Peyer's patch (tissue), 4 donors: ENCODE results near the gene NKAIN2. TPM values are rescaled to one million over a fixed set of nuclear protein-coding genes. Genes with fewer than 3 reads are reported as not detected.

ENCODE experiments used
- DNase-seq, 3 donors: peaks; one replicate each; pipeline ENCODE4 v3.0.0-alpha.2; 2017 to 2019
- H3K27ac ChIP-seq, 4 donors: fragments of 200-600 bp; sonication (generic); one replicate each; pipeline ENCODE4 v1.5.1; 2016 to 2019
- H3K27me3 ChIP-seq, 2 donors: fragments of 200-600 bp; sonication (generic); one replicate each; pipeline ENCODE4 v1.5.1; 2019
- H3K36me3 ChIP-seq, 3 donors: fragments of 200-600 bp; sonication (generic); one replicate each; pipeline ENCODE4 v1.5.1; 2016 to 2019
- H3K4me1 ChIP-seq, 4 donors: fragments of 200-600 bp; sonication (generic); one replicate each; pipeline ENCODE4 v1.5.1; 2016 to 2019
- H3K4me3 ChIP-seq, 4 donors: fragments of 200-600 bp; sonication (generic); 1 replicate in 3 of 4; 2 replicates in 1 of 4; pipeline ENCODE4 v1.5.1; 2016 to 2019; ENCODE audit warnings: mild to moderate bottlenecking in 1 of 4
- H3K9me3 ChIP-seq, 4 donors: fragments of 200-600 bp; sonication (generic); one replicate each; pipeline ENCODE4 v1.5.1; 2016 to 2019; ENCODE audit warnings: mild to moderate bottlenecking in 1 of 4
- POLR2A ChIP-seq, 2 donors: fragments of 450-650 bp; IDR thresholded peaks; one replicate each; pipeline ENCODE4 v1.5.1; 2017; ENCODE audit warnings: antibody characterized with exemption in 2 of 2, mild to moderate bottlenecking in 2 of 2, moderate library complexity in 2 of 2
- total RNA-seq, 4 donors: library from RNA; depleted of rRNA; stranded (reverse); fragments of >200 nt; gene quantifications; one replicate each; pipeline ENCODE4 v1.1.0, GENCODE V29; 2016
- TF ChIP-seq, protein P1 (sequence below), 6 experiments: fragments of 450-650 bp in 4 of 6; fragments of 200-600 bp in 2 of 6; sonication (generic) in 1 of 6; IDR thresholded peaks; one replicate each; pipeline ENCODE4 v1.5.1; 2017 to 2019; ENCODE audit warnings: antibody characterized with exemption in 6 of 6, mild to moderate bottlenecking in 3 of 6, moderate library complexity in 1 of 6

Gene NKAIN2
- total RNA-seq, 4 donors from 2014 or later = not detected

DNA sequence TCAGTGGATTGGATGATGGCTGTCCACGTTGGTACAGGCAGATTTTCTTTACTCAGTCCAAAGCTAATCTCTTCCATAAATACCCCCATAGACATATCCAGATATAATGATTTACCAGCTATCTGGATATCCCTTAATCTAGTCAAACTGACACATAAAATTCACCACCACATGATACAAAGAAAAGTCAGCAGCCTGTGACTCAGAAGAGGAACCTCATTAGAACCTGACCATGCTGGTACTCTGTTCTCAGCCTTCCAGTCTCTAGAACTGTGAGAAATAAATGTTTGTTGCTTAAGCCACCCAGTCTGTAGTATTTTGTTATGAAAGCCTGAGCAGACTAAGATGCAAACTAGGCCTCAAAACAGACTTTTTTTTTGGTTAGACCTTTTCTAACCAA lies 727.3 kb downstream of the NKAIN2 start:
- H3K4me3 ChIP-seq = no peak overlapping the region
- TF ChIP-seq POLR2A (IDR thresholded peaks at IDR 0.05) = no peak
- TF ChIP-seq, protein P1, sequence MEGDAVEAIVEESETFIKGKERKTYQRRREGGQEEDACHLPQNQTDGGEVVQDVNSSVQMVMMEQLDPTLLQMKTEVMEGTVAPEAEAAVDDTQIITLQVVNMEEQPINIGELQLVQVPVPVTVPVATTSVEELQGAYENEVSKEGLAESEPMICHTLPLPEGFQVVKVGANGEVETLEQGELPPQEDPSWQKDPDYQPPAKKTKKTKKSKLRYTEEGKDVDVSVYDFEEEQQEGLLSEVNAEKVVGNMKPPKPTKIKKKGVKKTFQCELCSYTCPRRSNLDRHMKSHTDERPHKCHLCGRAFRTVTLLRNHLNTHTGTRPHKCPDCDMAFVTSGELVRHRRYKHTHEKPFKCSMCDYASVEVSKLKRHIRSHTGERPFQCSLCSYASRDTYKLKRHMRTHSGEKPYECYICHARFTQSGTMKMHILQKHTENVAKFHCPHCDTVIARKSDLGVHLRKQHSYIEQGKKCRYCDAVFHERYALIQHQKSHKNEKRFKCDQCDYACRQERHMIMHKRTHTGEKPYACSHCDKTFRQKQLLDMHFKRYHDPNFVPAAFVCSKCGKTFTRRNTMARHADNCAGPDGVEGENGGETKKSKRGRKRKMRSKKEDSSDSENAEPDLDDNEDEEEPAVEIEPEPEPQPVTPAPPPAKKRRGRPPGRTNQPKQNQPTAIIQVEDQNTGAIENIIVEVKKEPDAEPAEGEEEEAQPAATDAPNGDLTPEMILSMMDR (IDR thresholded peaks at IDR 0.05) = no peak
- DNase-seq = no peak

DNA sequence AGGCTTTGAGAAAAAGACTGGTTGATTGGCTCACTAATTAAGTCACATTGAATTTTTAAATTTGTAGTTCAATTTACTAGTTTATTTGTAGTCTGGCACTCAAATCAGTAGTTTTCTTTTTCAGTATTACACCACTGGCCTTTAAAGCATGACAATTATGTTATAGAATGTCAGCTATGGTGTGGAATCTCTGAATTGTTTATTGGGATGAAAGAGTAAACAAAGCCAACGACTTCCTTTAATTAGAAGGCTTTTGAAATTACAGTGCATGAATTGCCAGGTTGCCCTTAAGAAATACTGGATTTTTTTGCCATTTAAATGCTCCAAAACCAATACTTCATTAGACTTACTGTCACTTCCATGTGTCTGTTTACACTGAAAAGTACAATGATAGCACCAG lies 731.6 kb downstream of the NKAIN2 start:
- H3K9me3 ChIP-seq = no peaks in the 10 kb centered on the region
- H3K4me3 ChIP-seq = no peak overlapping the region
- H3K4me1 ChIP-seq = no peaks in the 10 kb centered on the region
- no peaks in the 10 kb centered on the region for H3K27me3 ChIP-seq
- DNase-seq = no peak
- TF ChIP-seq, protein P1 (IDR thresholded peaks at IDR 0.05) = no peak
- no peak for TF ChIP-seq POLR2A (IDR thresholded peaks at IDR 0.05)
- H3K36me3 ChIP-seq = no peaks in the 10 kb centered on the region
- no peak overlapping the region for H3K27ac ChIP-seq

More for the DNA sequence above, 727.3 kb downstream of the NKAIN2 start:
- Histone ChIP-seq H3K4me1 (no peaks in the 10 kb centered on the region), H3K27ac (no peak overlapping the region), H3K36me3 (no peaks in the 10 kb centered on the region), H3K9me3 (no peaks in the 10 kb centered on the region), H3K27me3 (no peaks in the 10 kb centered on the region)

DNA sequence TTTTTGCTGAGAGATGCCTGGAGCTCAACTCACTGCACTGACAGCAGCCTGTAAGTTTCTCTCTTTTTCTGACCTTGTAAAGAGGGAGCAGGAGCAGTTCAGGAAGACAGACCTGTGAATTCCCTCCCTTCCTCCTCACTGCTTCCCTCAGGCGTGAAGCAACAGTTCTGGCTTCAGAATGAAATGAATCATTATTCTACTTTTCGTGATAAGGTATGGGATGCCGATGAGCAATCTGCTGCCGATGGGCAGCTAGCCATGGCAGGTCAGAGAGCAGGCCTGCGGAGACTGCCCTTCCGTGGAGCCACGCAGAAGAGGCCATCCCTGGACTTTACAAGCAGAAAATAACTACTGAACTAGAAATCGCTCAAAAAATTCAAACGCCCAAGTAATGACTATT lies 732.1 kb downstream of the NKAIN2 start:
- no peaks in the 10 kb centered on the region for H3K4me1 ChIP-seq
- H3K9me3 ChIP-seq = no peaks in the 10 kb centered on the region
- no peak for DNase-seq
- no peaks in the 10 kb centered on the region for H3K36me3 ChIP-seq
- H3K27me3 ChIP-seq = no peaks in the 10 kb centered on the region
- H3K27ac ChIP-seq = no peak overlapping the region
- H3K4me3 ChIP-seq = no peak overlapping the region
- TF ChIP-seq, protein P1 (IDR thresholded peaks at IDR 0.05) = no peak
- TF ChIP-seq POLR2A (IDR thresholded peaks at IDR 0.05) = no peak

DNA sequence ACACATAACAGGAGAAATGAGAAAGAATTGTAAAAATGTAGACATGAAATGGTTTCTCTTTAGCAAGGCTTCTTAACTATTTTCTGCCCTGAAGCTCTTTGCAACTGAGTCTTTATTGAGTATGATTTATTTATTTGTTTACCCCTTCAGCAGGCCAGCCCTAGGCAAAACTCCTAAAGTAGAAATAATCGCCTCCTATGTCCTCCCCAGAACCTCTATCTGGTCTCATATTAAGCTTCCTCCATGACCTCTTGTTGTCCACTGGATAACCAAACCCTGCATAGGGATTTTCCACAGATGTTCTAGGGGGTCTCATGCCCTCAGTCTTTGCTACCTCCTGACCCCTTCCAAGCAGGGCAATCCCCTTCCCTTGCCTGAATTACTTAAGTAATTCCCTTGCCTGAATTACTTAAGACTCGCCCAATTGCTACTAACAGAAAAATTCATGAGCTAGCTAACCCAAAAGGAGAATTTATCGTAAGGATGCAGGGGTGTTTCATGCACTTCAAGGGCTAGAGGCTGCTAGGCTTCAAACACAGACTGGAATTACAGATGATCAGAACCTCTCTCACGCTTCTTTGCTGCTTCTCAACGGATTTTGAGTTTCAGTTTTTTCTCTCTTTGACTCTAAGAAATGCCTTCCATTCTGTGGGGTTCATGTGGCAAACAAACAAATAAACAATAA lies 732.6 kb downstream of the NKAIN2 start:
- Histone ChIP-seq H3K36me3 (no peaks in the 10 kb centered on the region), H3K27ac (no peak overlapping the region), H3K4me1 (no peaks in the 10 kb centered on the region), H3K27me3 (no peaks in the 10 kb centered on the region), H3K9me3 (no peaks in the 10 kb centered on the region), H3K4me3 (no peak overlapping the region)
- no peak for DNase-seq
- TF ChIP-seq, protein P1 (IDR thresholded peaks at IDR 0.05) = no peak
- TF ChIP-seq POLR2A (IDR thresholded peaks at IDR 0.05) = no peak

DNA sequence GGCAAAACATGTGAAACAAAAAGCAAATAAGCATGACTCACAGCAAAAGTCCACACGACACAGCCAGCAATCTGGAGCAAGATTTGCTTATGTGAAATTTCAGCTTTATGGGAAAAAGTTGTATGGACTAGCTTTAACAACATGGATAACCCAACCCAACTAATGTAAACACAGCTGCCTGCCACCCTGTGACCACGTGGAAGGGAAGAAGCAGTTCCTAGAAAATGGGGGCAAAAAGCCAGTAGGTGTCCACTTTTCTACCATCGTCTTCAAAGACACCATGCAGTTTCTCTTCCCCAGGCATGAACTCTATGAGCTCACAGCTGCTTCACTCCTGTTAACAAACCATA lies 733.2 kb downstream of the NKAIN2 start:
- no peak overlapping the region for H3K27ac ChIP-seq
- no peaks in the 10 kb centered on the region for H3K27me3 ChIP-seq
- H3K4me3 ChIP-seq = no peak overlapping the region
- H3K4me1 ChIP-seq = no peaks in the 10 kb centered on the region
- no peaks in the 10 kb centered on the region for H3K9me3 ChIP-seq
- H3K36me3 ChIP-seq = no peaks in the 10 kb centered on the region
- no peak for TF ChIP-seq POLR2A (IDR thresholded peaks at IDR 0.05)
- TF ChIP-seq, protein P1 (IDR thresholded peaks at IDR 0.05) = no peak
- DNase-seq = no peak

DNA sequence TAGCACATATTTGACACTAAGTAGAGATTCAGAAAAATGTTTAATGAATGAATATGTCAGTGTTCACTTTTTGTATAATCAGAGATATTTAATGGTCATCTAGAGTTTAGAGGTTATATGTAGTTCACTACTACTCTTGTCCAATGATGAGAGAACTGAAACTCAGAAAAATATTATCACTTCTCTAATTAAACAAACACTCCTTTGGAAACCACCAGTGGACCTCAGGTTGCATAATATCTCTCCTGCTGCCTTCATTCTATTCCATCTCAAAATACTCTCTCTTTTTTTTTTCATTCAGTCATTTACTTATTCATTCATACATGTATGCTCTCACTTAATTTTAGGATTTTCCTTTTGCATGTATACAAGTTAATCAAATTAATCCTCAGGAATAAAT lies 735.4 kb downstream of the NKAIN2 start:
- DNase-seq = no peak
- Histone ChIP-seq H3K4me1 (no peaks in the 10 kb centered on the region), H3K27me3 (no peaks in the 10 kb centered on the region), H3K27ac (no peak overlapping the region), H3K4me3 (no peak overlapping the region), H3K9me3 (no peaks in the 10 kb centered on the region), H3K36me3 (no peaks in the 10 kb centered on the region)
- TF ChIP-seq, protein P1 (IDR thresholded peaks at IDR 0.05) = no peak
- TF ChIP-seq POLR2A (IDR thresholded peaks at IDR 0.05) = no peak
